Liver (tissue), 9 donors: ENCODE results near the gene TMED1. TPM values are rescaled to one million over a fixed set of nuclear protein-coding genes. Genes with fewer than 3 reads are reported as not detected.
"Not testable (repeated sequence)": the region's sequence is repeated elsewhere in the genome, so short reads cannot be mapped to it uniquely, and the experiment has no call there.

Experiments used
- DNase-seq: peaks from one replicate; pipeline ENCODE4 v3.0.0-alpha.2; 2017; ENCODE audit warnings: low spot score
- H3K27ac ChIP-seq, 2 donors: one replicate each; pipeline ENCODE4 v1.7.0; 2013; ENCODE audit warnings: inconsistent platforms in 2 of 2, low read length in 2 of 2, control low read depth in 1 of 2, low read depth in 1 of 2, mild to moderate bottlenecking in 1 of 2
- H3K27me3 ChIP-seq, 4 donors: one replicate each; pipeline versions ENCODE4 v1.6.1 to v1.7.0; 2013; ENCODE audit warnings: low read length in 3 of 4, inconsistent platforms in 1 of 4, mild to moderate bottlenecking in 1 of 4, moderate library complexity in 1 of 4; ENCODE audit not compliant: control insufficient read depth in 4 of 4, insufficient read depth in 4 of 4
- H3K36me3 ChIP-seq, 4 donors: one replicate each; pipeline versions ENCODE4 v1.6.1 to v1.7.0; 2013; ENCODE audit warnings: low read length in 3 of 4, mild to moderate bottlenecking in 3 of 4, low read depth in 1 of 4, moderate library complexity in 1 of 4; ENCODE audit not compliant: control insufficient read depth in 4 of 4, insufficient read depth in 3 of 4
- H3K4me1 ChIP-seq, 4 donors: one replicate each; pipeline versions ENCODE4 v1.6.1 to v1.7.0; 2013; ENCODE audit warnings: low read length in 3 of 4, mild to moderate bottlenecking in 3 of 4, moderate library complexity in 1 of 4; ENCODE audit not compliant: control insufficient read depth in 4 of 4, insufficient read depth in 4 of 4
- H3K4me3 ChIP-seq, 3 donors: one replicate each; pipeline versions ENCODE4 v1.6.1 to v1.7.0; 2013; ENCODE audit warnings: low read length in 3 of 3, control low read depth in 1 of 3, low read depth in 1 of 3, mild to moderate bottlenecking in 1 of 3
- H3K9ac ChIP-seq, 2 donors: one replicate each; pipeline ENCODE4 v1.7.0; 2013; ENCODE audit warnings: low read length in 2 of 2, mild to moderate bottlenecking in 2 of 2, moderate library complexity in 2 of 2, control low read depth in 1 of 2, low read depth in 1 of 2
- H3K9me3 ChIP-seq, 4 donors: one replicate each; pipeline versions ENCODE4 v1.6.1 to v1.7.0; 2013; ENCODE audit warnings: low read length in 3 of 4; ENCODE audit not compliant: control insufficient read depth in 4 of 4
- EGR1 ChIP-seq, 2 donors: IDR thresholded peaks; 2 replicates each; pipeline ENCODE4 v1.6.1; 2016 to 2018; ENCODE audit warnings: antibody characterized with exemption in 2 of 2, low read depth in 2 of 2
- FOXA2 ChIP-seq: IDR thresholded peaks from 2 replicates; pipeline ENCODE4 v1.6.1; 2016; ENCODE audit warnings: antibody characterized with exemption
- JUND ChIP-seq, 2 donors: IDR thresholded peaks; 2 replicates each; pipeline ENCODE4 v1.6.1; 2016; ENCODE audit warnings: antibody characterized with exemption in 2 of 2
- NR2F2 ChIP-seq: IDR thresholded peaks from 2 replicates; pipeline ENCODE4 v1.6.1; 2016; ENCODE audit warnings: antibody characterized with exemption
- RXRA ChIP-seq, 2 donors: IDR thresholded peaks; 2 replicates each; pipeline ENCODE4 v1.6.1; 2017 to 2018; ENCODE audit warnings: antibody characterized with exemption in 2 of 2, mild to moderate bottlenecking in 1 of 2
- TAF1 ChIP-seq: conservative IDR thresholded peaks from 2 replicates; pipeline ENCODE4 v1.6.1; 2016; ENCODE audit warnings: antibody characterized with exemption, mild to moderate bottlenecking
- YY1 ChIP-seq: IDR thresholded peaks from 2 replicates; pipeline ENCODE4 v1.6.1; 2016; ENCODE audit warnings: antibody characterized with exemption, mild to moderate bottlenecking
- WGBS: extraction: QIAGEN DNeasy Blood & Tissue Kit; methylation state at CpG from one replicate; pipeline ENCODE4 v1.1.7; 2013; 5-methylcytosine and 5-hydroxymethylcytosine counted together
- polyA plus RNA-seq, 2 donors: library from polyadenylated mRNA; stranded (reverse) in 1 of 2; unstranded in 1 of 2; fragments of 200-250 nt in 1 of 2; fragments of >200 nt in 1 of 2; fragmentation: Nextera tagmentation in 1 of 2; extraction: Ambion mirVana in 1 of 2; gene quantifications; one replicate each; pipeline versions ENCODE4 v1.2.1 to v1.2.3, GENCODE V29; 2013 to 2015
- total RNA-seq, 2 donors: library from RNA; depleted of rRNA; stranded (reverse); fragments of >200 nt; gene quantifications; one replicate each; pipeline ENCODE4 v1.2.3, GENCODE V29; 2014
- TF ChIP-seq, protein P1 (sequence below): IDR thresholded peaks from 2 replicates; pipeline ENCODE4 v1.6.1; 2016; ENCODE audit warnings: antibody characterized with exemption, mild to moderate bottlenecking
- TF ChIP-seq, protein P2 (sequence below): IDR thresholded peaks from 2 replicates; pipeline ENCODE4 v1.6.1; 2016; ENCODE audit warnings: antibody characterized with exemption
- donor health status: healthy.
- donor health status: healthy.
- donor health status: healthy.
- donor health status: healthy.
- donor health status: healthy.

Gene TMED1
- total and polyA plus RNA-seq, 4 donors = 17.8 to 34.7 (median 26.6) TPM

DNA sequence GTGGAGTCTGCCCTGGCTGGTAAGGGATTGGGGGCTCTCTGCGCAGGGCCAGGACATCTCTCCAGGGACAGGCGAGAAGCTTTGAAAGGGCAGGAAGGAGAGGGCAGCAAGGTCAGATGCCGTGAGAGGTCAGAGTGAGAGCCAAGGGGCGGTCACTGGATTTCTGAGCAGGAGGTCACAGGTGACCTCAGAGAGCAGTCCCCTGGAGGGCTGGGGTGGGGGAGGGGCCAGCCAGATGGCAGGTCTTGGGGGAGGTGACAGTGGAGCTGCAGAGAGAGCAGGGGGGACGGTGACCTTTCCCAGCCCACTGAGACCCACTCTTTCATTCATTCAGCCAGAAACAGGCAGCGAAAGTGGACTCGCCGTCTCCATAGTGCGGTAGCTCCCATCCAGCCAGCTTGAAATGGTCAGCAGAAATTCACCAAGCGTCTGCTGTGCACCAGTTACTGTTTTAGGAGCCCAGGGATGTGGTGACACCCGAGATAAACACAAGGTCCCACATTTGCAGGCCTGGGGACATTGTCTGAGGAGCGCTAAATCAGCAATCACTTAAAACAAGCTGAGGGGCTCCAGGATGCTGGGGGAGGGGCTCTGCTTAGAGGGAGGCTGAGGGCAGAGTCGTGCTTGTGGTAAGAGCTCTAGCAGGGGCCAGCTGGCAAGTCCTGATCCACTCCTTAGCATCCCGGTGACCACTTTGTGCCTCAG, 45.5 kb upstream of the TMED1 start (continued):
- TF ChIP-seq, protein P1, sequence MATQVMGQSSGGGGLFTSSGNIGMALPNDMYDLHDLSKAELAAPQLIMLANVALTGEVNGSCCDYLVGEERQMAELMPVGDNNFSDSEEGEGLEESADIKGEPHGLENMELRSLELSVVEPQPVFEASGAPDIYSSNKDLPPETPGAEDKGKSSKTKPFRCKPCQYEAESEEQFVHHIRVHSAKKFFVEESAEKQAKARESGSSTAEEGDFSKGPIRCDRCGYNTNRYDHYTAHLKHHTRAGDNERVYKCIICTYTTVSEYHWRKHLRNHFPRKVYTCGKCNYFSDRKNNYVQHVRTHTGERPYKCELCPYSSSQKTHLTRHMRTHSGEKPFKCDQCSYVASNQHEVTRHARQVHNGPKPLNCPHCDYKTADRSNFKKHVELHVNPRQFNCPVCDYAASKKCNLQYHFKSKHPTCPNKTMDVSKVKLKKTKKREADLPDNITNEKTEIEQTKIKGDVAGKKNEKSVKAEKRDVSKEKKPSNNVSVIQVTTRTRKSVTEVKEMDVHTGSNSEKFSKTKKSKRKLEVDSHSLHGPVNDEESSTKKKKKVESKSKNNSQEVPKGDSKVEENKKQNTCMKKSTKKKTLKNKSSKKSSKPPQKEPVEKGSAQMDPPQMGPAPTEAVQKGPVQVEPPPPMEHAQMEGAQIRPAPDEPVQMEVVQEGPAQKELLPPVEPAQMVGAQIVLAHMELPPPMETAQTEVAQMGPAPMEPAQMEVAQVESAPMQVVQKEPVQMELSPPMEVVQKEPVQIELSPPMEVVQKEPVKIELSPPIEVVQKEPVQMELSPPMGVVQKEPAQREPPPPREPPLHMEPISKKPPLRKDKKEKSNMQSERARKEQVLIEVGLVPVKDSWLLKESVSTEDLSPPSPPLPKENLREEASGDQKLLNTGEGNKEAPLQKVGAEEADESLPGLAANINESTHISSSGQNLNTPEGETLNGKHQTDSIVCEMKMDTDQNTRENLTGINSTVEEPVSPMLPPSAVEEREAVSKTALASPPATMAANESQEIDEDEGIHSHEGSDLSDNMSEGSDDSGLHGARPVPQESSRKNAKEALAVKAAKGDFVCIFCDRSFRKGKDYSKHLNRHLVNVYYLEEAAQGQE = no peak
- TF ChIP-seq YY1 (no peak), FOXA2 (no peak)

DNA sequence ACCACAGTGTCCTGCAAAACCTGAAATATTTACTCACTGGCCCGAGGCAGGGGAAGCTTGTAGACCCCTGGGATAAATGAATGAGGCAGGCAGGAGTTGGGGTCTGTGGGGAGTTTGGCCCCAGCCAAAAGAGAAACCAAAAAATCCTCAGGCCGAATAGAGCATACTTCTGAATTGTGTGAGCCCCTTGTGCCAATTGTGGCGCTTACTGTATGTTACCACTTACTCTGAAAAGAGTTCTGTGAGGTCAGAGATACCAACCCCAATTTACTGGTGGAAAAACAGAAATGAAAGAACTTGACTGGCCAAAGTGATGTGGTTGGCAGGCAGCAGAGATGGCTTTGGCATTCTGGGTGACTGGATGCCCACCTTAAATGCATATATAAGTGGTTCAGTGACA, 42.2 kb upstream of the TMED1 start:
- H3K36me3 ChIP-seq = no peaks in the 10 kb centered on the region
- H3K4me3 ChIP-seq = no peak overlapping the region
- no peak for DNase-seq
- no peaks in the 10 kb centered on the region for H3K9me3 ChIP-seq
- no peak overlapping the region for H3K27ac ChIP-seq
- peaks cover 14 to 27% (median 20%) of the 10 kb centered on the region in 4 donors for H3K4me1 ChIP-seq
- H3K27me3 ChIP-seq = no peaks in the 10 kb centered on the region
- 94% methylated on average over 3 of the region's 3 CpGs for WGBS
- no peak overlapping the region for H3K9ac ChIP-seq
- no peak for TF ChIP-seq RXRA (IDR thresholded peaks at IDR 0.05)
- TF ChIP-seq NR2F2 = no peak
- no peak for TF ChIP-seq JUND (IDR thresholded peaks at IDR 0.05)
- TF ChIP-seq TAF1 = no peak
- no peak for TF ChIP-seq EGR1 (IDR thresholded peaks at IDR 0.05; ENCODE audit: low read depth in 2 of 2)
- TF ChIP-seq, protein P2, sequence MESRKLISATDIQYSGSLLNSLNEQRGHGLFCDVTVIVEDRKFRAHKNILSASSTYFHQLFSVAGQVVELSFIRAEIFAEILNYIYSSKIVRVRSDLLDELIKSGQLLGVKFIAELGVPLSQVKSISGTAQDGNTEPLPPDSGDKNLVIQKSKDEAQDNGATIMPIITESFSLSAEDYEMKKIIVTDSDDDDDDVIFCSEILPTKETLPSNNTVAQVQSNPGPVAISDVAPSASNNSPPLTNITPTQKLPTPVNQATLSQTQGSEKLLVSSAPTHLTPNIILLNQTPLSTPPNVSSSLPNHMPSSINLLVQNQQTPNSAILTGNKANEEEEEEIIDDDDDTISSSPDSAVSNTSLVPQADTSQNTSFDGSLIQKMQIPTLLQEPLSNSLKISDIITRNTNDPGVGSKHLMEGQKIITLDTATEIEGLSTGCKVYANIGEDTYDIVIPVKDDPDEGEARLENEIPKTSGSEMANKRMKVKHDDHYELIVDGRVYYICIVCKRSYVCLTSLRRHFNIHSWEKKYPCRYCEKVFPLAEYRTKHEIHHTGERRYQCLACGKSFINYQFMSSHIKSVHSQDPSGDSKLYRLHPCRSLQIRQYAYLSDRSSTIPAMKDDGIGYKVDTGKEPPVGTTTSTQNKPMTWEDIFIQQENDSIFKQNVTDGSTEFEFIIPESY = no peak

DNA sequence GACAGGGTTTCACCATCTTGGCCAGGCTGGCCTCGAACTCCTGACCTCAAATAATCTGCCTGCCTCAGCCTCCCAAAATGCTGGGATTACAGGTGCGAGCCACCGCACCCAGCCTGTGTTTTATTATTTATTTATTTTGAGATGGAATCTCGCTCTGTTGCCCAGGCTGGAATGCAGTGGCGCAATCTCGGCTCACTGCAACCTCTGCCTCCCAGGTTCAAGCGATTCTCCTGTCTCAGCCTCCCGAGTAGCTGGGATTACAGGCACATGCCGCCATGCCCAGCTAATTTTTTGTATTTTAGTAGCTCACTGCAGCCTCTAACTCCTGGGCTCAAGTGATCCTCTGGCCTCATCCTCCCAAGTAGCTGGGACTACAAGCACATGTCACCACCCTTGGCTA, 41.6 kb upstream of the TMED1 start:
- not testable (repeated sequence) for H3K9ac ChIP-seq, H3K27ac ChIP-seq, H3K4me3 ChIP-seq, H3K9me3 ChIP-seq, H3K36me3 ChIP-seq, DNase-seq, H3K27me3 ChIP-seq
- peaks cover 14 to 31% (median 23%) of the 10 kb centered on the region in 4 donors for H3K4me1 ChIP-seq
- 94% methylated on average over 9 of the region's 9 CpGs for WGBS
